Inflammatory macrophage treated with lipopolysaccharide for 4 hours (primary cell): ENCODE measurements around the gene XRCC4.
A peak's percentile ranks its signal among the peaks of the same experiment; 100 is the strongest.

Source experiments
- DNase-seq: peaks from one replicate; pipeline ENCODE4 v3.0.0-alpha.2; 2020

XRCC4 gene

DNA sequence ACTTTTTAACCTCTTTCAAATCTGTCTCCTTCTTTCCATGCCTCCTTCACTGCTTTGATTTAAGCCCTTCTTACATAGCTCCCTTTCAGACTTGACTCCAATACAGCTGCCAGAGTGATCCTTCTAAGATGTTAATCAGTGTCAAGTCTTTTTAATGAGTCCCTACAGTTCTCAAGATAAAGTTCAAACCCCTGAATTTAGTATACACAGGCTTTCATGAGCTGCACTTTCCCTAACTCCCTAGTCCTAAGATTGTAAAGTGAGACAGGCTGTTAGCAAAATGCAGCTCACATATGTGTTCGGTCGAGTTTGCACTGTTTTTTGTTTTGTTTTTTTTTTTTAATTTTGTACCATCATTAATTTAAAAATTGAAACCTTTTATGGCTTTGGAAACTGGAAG, 203.8 kb downstream of the XRCC4 start:
- no peak for DNase-seq

DNA sequence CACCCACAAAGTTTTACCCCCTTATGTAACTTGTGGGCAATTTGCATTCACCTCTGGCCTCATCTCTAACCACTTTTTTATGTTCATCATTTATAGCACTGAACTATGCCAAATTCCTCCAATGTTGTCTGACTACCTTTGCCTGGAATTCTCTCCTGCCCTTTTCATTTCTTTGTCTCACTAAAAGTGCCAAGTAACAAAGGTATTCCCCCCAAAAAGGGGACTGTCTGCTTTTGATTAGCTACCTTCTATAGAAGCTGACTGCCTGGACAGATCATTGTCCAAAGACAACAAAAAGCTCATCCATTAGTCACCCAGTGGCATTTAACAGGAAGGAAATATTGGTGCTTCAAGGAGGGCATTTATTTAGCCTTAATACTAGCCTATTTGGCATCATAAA, 204.3 kb downstream of the XRCC4 start:
- DNase-seq, result no peak

GRCh38 chr5:83283761-83284160, 206.4 kb downstream of the XRCC4 start:
- DNase-seq, result peak; percentile 74

DNA sequence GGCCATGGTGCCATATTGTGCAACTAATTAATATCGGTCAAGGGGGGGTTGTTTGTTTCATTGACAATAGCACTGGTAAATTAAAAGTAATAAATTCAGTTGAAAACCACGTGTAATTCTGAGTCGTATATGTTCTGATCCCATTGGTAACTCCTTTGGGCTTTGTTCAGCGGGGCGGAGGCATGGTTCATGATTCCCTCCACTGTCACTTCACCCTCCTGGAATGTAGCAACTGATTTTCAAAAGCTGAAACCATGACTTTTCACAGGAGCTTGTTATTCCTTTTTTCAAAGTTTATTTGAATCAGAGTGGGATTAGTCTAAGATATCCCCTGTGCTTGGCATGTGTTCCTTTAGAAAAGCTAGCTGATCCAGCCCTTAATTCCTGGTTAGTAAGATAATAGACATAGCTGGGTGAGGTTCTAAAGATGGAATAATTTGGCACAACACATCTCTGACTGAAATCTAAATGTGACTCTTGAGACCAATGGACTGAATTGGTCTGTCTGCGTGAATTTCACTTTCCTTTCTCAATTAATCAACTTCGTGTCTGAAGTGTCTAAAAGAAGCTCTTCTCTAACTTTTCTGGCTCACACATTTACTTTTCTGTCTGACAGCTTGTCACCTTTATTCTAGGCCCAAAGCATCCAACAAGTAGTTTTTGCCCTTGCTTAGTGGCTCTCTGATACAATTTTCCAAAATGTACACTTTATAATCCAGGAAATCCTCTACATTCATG, 208.5 kb downstream of the XRCC4 start:
- DNase-seq, result no peak

DNA sequence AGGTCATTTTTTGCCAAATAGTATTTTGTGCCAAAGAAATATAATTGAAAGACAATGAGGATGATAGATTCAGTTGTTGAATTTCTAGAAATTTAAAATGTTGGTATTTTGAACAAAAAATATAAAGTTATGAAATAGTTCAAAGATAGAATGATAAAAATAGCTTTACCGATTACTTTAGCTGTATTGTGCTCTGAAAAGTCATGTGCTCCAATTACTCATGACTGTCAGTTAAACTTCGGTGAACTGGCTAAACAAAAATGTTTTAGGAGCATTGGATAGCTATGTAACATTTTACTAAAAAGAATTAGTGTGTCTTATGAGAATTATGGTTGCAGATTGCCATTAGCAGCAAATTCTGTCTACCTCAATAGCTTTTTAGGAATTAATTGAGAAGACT, 216.9 kb downstream of the XRCC4 start:
- DNase-seq, result no peak

- DNase-seq, result no peak
These were observed 222.0 kb downstream of the XRCC4 start for GRCh38 chr5:83299353-83299752.

- DNase-seq, result peak; percentile 99
These were observed 229.4 kb downstream of the XRCC4 start for GRCh38 chr5:83306572-83307241.

DNA sequence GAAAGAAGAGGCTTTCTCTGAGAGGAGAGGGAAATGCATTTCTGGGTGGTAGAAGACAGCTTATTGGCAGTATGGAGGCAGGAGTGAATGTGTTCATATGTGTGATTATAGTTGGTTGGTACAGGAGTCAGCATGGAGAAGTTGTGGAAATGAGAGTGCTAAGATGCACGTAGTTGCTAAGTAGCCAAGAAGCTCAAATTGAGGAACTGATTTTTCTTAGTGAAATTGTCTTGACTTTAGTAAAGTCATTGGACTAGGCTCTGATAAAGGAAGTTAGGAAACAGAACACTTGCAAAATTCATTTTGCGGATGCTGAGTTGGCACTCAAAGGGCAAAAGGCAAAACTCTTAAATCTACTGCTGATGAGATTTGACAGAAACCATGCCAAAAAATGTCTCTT, 235.3 kb downstream of the XRCC4 start:
- peak; percentile 97 for DNase-seq

GRCh38 chr5:83313436-83313835, 236.1 kb downstream of the XRCC4 start:
- DNase-seq, result no peak

- DNase-seq, result no peak
These were observed 244.2 kb downstream of the XRCC4 start for GRCh38 chr5:83321483-83322055.

DNA sequence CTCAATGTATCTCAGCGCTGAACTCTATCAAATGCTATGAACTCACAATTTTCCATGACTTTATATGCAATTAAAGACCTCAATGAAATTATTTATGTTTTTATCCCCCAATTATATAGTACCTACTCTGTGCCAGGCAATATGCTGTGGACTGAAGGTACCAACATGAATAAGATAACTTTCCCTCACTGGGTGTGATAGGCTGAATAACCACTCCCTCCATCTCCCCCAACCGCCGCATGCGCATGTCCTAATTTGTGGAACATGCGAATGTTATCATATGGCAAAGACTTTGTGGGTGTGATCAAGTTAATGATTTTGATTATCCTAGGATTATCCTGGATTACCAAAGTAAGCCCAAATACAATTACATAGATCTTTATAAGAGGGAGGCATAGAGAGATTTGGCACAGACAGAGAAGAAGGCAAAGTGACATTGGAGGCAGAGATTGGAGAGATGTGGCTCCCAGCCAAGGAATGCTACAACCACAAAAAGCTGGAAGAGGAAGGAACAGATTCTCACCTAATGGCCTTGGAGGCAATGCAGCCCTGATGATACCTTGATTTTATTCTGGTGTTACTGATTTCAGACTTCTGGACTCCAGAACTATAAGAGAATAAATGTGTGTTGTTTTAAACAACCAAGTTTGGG, 245.1 kb downstream of the XRCC4 start:
- DNase-seq, result no peak

DNA sequence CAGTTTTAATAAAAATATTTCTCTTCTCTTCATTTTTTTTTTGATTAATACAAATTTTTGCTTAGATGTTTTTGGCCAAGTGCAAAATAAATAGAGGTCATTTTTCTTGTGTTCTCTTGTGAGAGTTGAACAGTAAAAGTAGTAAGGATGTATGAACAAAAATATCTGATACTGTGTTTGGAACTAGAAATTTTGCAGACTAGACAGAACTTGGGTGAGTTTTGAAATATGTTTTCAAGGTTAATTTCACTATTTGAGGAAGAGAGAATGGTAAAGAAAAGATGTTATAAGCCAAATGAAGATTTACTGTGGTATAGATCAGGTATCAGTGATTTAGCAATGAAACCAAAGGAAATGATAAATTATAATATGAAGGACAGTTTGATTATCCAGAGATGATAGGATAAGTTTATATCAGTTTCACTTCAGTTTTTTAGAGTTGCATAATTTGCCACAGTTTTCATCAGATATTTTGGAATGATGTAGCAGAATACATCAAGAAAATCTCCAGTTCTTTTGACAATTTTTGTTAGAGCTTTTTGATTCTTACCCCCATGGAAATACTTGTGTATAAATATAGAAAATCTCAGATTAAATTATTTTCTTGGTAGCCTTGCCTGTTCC, 246.3 kb downstream of the XRCC4 start:
- peak; percentile 66 for DNase-seq

DNA sequence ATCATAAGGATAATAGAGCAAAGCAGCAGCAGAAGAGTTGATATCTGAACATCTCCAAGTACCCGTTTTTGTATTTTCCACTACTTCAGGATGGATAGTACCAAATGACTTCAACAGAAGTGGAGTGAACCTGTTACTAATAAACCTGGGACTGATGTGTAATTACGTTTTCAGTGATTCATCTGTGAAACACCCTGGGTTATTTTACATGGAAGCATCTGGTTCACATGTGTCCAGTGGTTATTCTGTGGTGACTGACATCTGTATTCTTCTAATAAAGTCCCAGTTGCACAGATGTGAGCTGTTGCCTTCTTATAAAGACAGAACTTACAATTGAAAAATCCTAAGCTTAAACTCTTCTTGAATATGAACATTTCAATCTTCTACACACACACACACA, 254.5 kb downstream of the XRCC4 start:
- DNase-seq, result no peak

GRCh38 chr5:83337453-83338035, 260.2 kb downstream of the XRCC4 start:
- no peak for DNase-seq

DNA sequence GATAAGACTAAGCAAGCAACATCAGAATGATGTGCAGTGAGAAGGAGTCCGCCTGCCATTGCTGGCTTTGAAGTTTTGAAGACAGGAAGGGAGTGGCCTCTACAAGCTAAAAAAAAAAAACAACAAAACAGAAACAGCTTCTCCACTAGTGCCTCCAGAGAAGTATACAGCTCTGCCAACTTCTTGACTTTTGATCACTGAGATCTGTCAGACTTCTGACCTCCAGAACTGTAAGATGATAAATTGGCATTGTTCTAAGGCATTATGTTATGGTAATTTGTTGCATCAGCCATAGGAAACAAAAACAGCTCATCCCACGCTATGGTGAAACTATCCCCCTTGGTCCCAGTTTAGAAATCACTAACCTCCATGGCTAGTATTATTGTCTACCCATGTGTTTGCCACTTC, 263.2 kb downstream of the XRCC4 start:
- peak; percentile 63 for DNase-seq

DNA sequence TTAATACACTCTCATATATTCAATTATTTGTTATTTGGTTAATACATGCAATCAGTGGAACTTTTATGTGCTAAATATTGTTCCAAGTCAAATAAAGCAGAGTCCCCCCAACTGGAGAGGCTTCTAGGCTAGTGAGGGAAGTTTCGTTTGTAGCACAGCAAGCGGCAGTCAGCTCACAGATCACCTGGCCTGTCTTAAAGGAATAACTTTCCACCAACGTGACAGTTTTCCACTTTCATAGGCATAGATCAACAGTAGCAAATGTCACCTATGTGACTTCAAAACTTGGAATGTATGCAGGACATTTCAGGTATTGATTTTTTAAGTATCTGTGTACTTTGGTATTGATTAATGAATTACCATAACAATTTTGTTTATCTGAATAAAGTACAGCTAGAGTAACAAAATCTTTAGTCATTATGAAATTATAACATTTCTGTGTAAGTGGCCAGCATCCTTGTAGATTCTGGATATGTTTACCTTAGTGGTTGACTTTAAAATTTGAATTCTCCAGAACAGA, 264.5 kb downstream of the XRCC4 start:
- DNase-seq, result no peak

- DNase-seq, result no peak
These were observed 265.1 kb downstream of the XRCC4 start for GRCh38 chr5:83342465-83342864.

GRCh38 chr5:83343299-83343698, 266.0 kb downstream of the XRCC4 start:
- no peak for DNase-seq

DNA sequence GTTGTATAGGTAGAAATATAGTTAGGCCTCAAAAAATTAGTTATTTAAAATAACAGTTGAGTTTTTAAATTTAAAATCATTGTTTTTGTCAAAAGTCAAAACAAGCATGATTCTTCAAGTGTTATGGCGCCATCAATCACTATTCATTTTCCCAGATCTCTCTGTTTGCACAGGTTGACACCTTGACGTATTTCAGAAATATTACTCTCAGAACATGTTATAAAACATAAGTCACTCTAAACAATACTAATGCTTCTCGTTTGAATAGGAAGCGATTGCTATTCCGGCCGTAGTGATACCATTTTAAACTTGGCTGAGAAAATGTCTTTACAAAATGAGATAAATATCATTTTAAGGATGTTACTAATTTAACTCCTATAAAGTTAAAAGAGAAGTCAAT, 268.1 kb downstream of the XRCC4 start:
- no peak for DNase-seq

GRCh38 chr5:83348281-83348780, 271.0 kb downstream of the XRCC4 start:
- no peak for DNase-seq

GRCh38 chr5:83353231-83353630, 275.9 kb downstream of the XRCC4 start:
- DNase-seq, result no peak

- DNase-seq, result no peak
These were observed 276.4 kb downstream of the XRCC4 start for GRCh38 chr5:83353774-83354173.

- no peak for DNase-seq
These were observed 277.6 kb downstream of the XRCC4 start for GRCh38 chr5:83354958-83355357.
